ENCODE data around the gene MTG1.

Gene MTG1

DNA sequence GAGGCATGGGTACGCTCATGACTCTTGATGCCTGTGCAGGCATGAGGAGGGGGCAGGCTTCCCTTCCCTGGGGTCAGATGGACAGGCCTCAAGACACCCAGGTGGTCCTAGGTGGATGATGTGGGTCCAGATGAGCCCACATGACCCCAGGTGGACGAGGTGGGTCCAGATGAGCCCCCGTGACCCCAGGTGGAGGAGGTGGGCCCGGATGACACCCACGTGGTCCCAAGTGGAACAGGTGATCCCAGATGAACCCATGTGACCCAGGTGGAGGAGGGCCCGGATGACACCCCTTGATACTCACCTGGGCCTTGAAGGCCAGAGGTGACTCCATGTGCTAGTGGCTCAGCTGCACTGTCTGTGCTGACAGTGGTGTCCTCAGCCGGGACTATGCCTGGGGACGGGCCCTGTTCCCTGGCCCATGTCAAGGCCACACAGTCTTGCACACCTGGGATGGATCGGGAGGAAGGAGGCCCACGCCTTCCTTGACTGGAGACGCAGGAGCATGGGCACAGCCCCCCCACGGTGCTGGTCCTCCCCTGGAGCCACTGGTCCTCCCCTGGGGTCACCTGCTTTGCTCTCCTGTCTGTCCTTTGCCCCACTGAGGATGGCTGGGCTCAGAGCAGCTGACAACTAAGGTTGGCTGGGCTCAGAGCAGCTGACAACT, 43.5 kb upstream of the MTG1 start:
- DNase-seq (ENCODE audit: low read depth in 1 of 2, low spot score in 1 of 2): no peak
- Histone ChIP-seq H3K4me3 (replicated peaks; ENCODE audit: insufficient read depth, low read length) (no peak overlapping the region), H3K27me3 (ENCODE audit: insufficient read depth, poor library complexity, severe bottlenecking) (peaks cover 5% of the 10 kb centered on the region), H3K27ac (replicated peaks) (no peak overlapping the region)
- TF ChIP-seq GABPA (IDR thresholded peaks at IDR 0.05; ENCODE audit: low read depth) (no peak), POLR2AphosphoS5 (IDR thresholded peaks at IDR 0.05; ENCODE audit: low read depth) (no peak; the same call in 1 of the 2 replicates), SPI1 (IDR thresholded peaks at IDR 0.05; ENCODE audit: borderline replicate concordance, low read depth) (no peak)
- TF ChIP-seq, protein P1, sequence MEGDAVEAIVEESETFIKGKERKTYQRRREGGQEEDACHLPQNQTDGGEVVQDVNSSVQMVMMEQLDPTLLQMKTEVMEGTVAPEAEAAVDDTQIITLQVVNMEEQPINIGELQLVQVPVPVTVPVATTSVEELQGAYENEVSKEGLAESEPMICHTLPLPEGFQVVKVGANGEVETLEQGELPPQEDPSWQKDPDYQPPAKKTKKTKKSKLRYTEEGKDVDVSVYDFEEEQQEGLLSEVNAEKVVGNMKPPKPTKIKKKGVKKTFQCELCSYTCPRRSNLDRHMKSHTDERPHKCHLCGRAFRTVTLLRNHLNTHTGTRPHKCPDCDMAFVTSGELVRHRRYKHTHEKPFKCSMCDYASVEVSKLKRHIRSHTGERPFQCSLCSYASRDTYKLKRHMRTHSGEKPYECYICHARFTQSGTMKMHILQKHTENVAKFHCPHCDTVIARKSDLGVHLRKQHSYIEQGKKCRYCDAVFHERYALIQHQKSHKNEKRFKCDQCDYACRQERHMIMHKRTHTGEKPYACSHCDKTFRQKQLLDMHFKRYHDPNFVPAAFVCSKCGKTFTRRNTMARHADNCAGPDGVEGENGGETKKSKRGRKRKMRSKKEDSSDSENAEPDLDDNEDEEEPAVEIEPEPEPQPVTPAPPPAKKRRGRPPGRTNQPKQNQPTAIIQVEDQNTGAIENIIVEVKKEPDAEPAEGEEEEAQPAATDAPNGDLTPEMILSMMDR (IDR thresholded peaks at IDR 0.05; ENCODE audit: insufficient read depth, low read length): no peak
- TF ChIP-seq, protein P2, sequence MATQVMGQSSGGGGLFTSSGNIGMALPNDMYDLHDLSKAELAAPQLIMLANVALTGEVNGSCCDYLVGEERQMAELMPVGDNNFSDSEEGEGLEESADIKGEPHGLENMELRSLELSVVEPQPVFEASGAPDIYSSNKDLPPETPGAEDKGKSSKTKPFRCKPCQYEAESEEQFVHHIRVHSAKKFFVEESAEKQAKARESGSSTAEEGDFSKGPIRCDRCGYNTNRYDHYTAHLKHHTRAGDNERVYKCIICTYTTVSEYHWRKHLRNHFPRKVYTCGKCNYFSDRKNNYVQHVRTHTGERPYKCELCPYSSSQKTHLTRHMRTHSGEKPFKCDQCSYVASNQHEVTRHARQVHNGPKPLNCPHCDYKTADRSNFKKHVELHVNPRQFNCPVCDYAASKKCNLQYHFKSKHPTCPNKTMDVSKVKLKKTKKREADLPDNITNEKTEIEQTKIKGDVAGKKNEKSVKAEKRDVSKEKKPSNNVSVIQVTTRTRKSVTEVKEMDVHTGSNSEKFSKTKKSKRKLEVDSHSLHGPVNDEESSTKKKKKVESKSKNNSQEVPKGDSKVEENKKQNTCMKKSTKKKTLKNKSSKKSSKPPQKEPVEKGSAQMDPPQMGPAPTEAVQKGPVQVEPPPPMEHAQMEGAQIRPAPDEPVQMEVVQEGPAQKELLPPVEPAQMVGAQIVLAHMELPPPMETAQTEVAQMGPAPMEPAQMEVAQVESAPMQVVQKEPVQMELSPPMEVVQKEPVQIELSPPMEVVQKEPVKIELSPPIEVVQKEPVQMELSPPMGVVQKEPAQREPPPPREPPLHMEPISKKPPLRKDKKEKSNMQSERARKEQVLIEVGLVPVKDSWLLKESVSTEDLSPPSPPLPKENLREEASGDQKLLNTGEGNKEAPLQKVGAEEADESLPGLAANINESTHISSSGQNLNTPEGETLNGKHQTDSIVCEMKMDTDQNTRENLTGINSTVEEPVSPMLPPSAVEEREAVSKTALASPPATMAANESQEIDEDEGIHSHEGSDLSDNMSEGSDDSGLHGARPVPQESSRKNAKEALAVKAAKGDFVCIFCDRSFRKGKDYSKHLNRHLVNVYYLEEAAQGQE (IDR thresholded peaks at IDR 0.05; ENCODE audit: insufficient replicate concordance, low read depth): no peak

DNA sequence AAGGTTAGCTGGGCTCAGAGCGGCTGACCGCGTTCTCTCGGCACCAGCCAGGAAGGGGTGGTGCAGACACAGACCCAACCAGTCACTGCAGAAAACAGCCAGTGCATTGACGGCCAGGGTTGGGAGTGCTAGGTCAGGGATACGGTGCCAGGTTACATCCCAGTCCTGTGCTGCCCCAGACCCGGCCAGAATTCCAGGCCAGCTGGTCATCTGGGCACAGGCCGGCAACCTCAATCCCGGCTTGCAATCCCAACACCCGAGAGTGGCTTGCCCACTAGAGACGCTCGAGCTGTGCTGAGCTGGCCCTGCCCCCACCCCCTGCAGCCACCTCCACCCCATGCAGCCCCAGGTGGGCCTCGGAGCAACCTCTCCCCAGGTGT, 43.0 kb upstream of the MTG1 start:
- no peak for DNase-seq (ENCODE audit: low read depth in 1 of 2, low spot score in 1 of 2)
- Histone ChIP-seq H3K4me3 (replicated peaks; ENCODE audit: insufficient read depth, low read length) (no peak overlapping the region), H3K27me3 (ENCODE audit: insufficient read depth, poor library complexity, severe bottlenecking) (peaks cover 5% of the 10 kb centered on the region), H3K27ac (replicated peaks) (no peak overlapping the region)
- TF ChIP-seq GABPA (IDR thresholded peaks at IDR 0.05; ENCODE audit: low read depth) (no peak), POLR2AphosphoS5 (IDR thresholded peaks at IDR 0.05; ENCODE audit: low read depth) (no peak), SPI1 (IDR thresholded peaks at IDR 0.05; ENCODE audit: borderline replicate concordance, low read depth) (no peak)
- TF ChIP-seq, protein P2 (IDR thresholded peaks at IDR 0.05; ENCODE audit: insufficient replicate concordance, low read depth): no peak
- TF ChIP-seq, protein P1 (IDR thresholded peaks at IDR 0.05; ENCODE audit: insufficient read depth, low read length): no peak

DNA sequence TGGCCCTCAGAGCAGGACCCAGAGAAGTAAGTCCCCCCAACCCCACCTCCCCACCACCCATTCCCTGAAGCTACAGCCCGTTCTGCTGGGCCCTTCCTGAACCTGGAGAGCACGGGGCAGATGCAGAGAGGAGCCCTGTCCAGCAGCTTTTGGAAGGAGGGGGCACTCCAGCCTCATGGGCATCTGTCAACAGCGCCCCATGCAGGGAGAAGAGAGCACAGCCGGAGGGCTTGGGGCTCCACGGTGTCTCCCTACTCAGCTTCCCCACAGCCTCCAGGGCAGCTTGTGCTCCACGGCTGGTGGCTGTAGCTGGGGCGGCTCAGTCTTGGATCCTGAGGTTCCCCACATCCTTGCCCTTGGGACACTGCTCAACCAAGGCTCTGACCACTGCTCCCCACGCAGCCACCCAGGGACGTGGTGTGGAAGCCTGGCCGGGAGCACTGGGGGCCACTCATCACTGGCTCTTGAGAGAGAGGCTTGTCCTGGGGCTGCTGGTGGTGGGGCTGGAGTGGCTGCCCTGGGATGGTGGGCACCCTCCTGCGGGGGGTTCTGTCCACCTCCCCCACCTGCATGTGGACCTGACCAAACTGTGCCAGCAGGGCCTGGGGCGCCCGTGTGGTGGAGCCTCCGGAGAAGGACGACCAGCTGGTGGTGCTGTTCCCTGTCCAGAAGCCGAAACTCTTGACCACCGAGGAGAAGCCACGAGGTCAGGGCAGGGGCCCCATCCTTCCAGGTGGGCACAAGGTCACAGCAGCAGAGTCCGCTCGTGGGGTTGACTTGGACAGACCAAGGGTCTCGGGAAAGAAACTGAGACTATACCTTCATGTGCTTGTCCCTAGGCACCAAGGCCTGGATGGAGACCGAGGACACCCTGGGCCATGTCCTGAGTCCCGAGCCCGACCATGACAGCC, 42.3 kb upstream of the MTG1 start:
- Histone ChIP-seq H3K4me3 (replicated peaks; ENCODE audit: insufficient read depth, low read length) (no peak overlapping the region), H3K27me3 (ENCODE audit: insufficient read depth, poor library complexity, severe bottlenecking) (peaks cover 5% of the 10 kb centered on the region), H3K27ac (replicated peaks) (no peak overlapping the region)
- no peak for DNase-seq (ENCODE audit: low read depth in 1 of 2, low spot score in 1 of 2)
- TF ChIP-seq POLR2AphosphoS5 (IDR thresholded peaks at IDR 0.05; ENCODE audit: low read depth) (no peak), SPI1 (IDR thresholded peaks at IDR 0.05; ENCODE audit: borderline replicate concordance, low read depth) (no peak)
- TF ChIP-seq, protein P2 (IDR thresholded peaks at IDR 0.05; ENCODE audit: insufficient replicate concordance, low read depth): no peak
- TF ChIP-seq, protein P1 (IDR thresholded peaks at IDR 0.05; ENCODE audit: insufficient read depth, low read length): no peak

Data from HL-60 (cell line).